Measurements from ENCODE around the gene FEZ2.

The FEZ2 gene

GRCh38 chr2:36578343-36579296, 19.3 kb downstream of the FEZ2 start:
- TF ChIP-seq, protein P1, sequence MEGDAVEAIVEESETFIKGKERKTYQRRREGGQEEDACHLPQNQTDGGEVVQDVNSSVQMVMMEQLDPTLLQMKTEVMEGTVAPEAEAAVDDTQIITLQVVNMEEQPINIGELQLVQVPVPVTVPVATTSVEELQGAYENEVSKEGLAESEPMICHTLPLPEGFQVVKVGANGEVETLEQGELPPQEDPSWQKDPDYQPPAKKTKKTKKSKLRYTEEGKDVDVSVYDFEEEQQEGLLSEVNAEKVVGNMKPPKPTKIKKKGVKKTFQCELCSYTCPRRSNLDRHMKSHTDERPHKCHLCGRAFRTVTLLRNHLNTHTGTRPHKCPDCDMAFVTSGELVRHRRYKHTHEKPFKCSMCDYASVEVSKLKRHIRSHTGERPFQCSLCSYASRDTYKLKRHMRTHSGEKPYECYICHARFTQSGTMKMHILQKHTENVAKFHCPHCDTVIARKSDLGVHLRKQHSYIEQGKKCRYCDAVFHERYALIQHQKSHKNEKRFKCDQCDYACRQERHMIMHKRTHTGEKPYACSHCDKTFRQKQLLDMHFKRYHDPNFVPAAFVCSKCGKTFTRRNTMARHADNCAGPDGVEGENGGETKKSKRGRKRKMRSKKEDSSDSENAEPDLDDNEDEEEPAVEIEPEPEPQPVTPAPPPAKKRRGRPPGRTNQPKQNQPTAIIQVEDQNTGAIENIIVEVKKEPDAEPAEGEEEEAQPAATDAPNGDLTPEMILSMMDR (IDR thresholded peaks at IDR 0.05; ENCODE audit: low read depth, low read length), result no peak
- DNase-seq (ENCODE audit: extremely low read depth, low read depth), result no peak

GRCh38 chr2:36577884-36578283, 20.1 kb downstream of the FEZ2 start:
- TF ChIP-seq, protein P1 (IDR thresholded peaks at IDR 0.05; ENCODE audit: low read depth, low read length), result no peak
- no peak for DNase-seq (ENCODE audit: extremely low read depth, low read depth)

DNA sequence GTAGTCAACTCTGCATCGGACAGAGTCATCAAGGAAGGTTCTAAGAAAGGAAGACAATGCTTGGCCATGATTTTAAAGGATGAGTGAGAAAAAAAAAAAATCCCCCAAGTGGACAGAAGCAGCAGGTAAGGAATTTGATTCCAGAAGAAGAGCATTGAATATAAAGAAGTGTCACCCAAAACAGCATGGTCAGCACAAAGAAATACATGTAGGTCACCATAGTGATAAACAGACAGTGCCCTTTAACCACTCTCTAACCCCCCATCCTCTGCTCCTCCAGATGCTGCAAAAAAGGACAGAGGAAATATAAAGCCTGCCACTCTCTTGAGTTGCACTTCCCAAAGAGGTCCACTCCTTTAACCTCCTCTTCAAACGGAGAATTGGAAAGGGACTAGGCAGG, 23.4 kb downstream of the FEZ2 start:
- TF ChIP-seq, protein P1 (IDR thresholded peaks at IDR 0.05; ENCODE audit: low read depth, low read length), result no peak
- DNase-seq (ENCODE audit: extremely low read depth, low read depth), result no peak

DNA sequence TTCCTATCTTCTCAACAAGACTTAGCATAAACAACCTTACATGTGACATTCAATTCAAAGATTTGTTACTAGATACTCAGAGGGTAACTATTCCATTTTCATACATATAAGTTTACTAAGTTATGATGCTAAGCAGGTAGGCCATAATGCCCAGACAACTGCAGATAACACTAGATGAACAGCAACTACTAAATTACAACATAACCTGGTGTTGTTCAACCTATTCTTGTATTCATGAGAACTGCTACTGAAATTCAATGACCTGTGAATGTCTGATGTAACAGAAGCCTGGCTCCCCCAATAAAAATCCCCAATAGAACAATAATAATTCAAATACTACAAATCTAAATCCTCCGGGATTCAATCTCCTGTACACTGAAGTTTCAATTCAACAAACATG, 24.8 kb downstream of the FEZ2 start:
- TF ChIP-seq, protein P1 (IDR thresholded peaks at IDR 0.05; ENCODE audit: low read depth, low read length), result no peak
- DNase-seq (ENCODE audit: extremely low read depth, low read depth), result no peak

GRCh38 chr2:36572719-36573059, 25.3 kb downstream of the FEZ2 start:
- no peak for DNase-seq (ENCODE audit: extremely low read depth, low read depth)
- TF ChIP-seq, protein P1 (IDR thresholded peaks at IDR 0.05; ENCODE audit: low read depth, low read length), result no peak

- TF ChIP-seq, protein P1 (IDR thresholded peaks at IDR 0.05; ENCODE audit: low read depth, low read length), result no peak
- DNase-seq (ENCODE audit: extremely low read depth, low read depth), result no peak
These were observed 25.8 kb downstream of the FEZ2 start for GRCh38 chr2:36572054-36572718.

GRCh38 chr2:36570416-36570815, 27.6 kb downstream of the FEZ2 start:
- DNase-seq (ENCODE audit: extremely low read depth, low read depth), result no peak
- TF ChIP-seq, protein P1 (IDR thresholded peaks at IDR 0.05; ENCODE audit: low read depth, low read length), result no peak

Data from AG09319 (cell line).